MM.1S (cell line): ENCODE data around the gene TEX36.

Source experiments
- DNase-seq: peaks from one replicate; pipeline ENCODE4 v3.0.0-alpha.2; 2015
- H2AFZ ChIP-seq: fragments of 300-600 bp; sonication (generic); 2 replicates; pipeline ENCODE4 v1.6.0; 2016; ENCODE audit warnings: antibody characterized with exemption, low read length
- H3F3A ChIP-seq: fragments of 300-600 bp; sonication (generic); 2 replicates; pipeline ENCODE4 v1.6.1; 2016; ENCODE audit warnings: mild to moderate bottlenecking, antibody characterized with exemption, low read length, moderate library complexity, mixed read lengths; ENCODE audit not compliant: insufficient read depth
- H3K27ac ChIP-seq: fragments of 300-600 bp; sonication (generic); 2 replicates; pipeline ENCODE4 v1.5.1; 2016; ENCODE audit warnings: mild to moderate bottlenecking, low read length
- H3K27me3 ChIP-seq: fragments of 300-600 bp; sonication (generic); replicated peaks from 2 replicates; pipeline ENCODE4 v1.6.0; 2016; ENCODE audit warnings: low read length; ENCODE audit not compliant: insufficient read depth
- H3K36me3 ChIP-seq: fragments of 300-600 bp; sonication (generic); replicated peaks from 2 replicates; pipeline ENCODE4 v1.6.1; 2016; ENCODE audit warnings: mild to moderate bottlenecking, low read length, mixed read lengths; ENCODE audit not compliant: insufficient read depth
- H3K4me1 ChIP-seq: fragments of 300-600 bp; sonication (generic); 2 replicates; pipeline ENCODE4 v1.6.1; 2016; ENCODE audit warnings: low read length, mixed read lengths
- H3K4me2 ChIP-seq: fragments of 300-600 bp; sonication (generic); 2 replicates; pipeline ENCODE4 v1.6.0; 2016; ENCODE audit warnings: low read depth, low read length
- H3K4me3 ChIP-seq: fragments of 300-600 bp; sonication (generic); 2 replicates; pipeline ENCODE4 v1.5.1; 2016; ENCODE audit warnings: low read length, mixed read lengths
- H3K79me2 ChIP-seq: fragments of 300-600 bp; sonication (generic); 2 replicates; pipeline ENCODE4 v1.6.1; 2016; ENCODE audit warnings: mixed run types, low read length, mixed read lengths
- H3K9ac ChIP-seq: fragments of 300-600 bp; sonication (generic); 2 replicates; pipeline ENCODE4 v1.6.1; 2016; ENCODE audit warnings: low read length, mixed read lengths
- H3K9me2 ChIP-seq: fragments of 300-600 bp; sonication (generic); replicated peaks from 2 replicates; pipeline ENCODE4 v1.6.1; 2016; ENCODE audit warnings: mild to moderate bottlenecking, low read length, mixed read lengths; ENCODE audit not compliant: insufficient read depth
- H3K9me3 ChIP-seq: fragments of 300-600 bp; sonication (generic); replicated peaks from 2 replicates; pipeline ENCODE4 v1.6.1; 2016; ENCODE audit warnings: mild to moderate bottlenecking, low read length, mixed read lengths; ENCODE audit not compliant: insufficient read depth
- H4K20me1 ChIP-seq: fragments of 300-600 bp; sonication (generic); 2 replicates; pipeline ENCODE4 v1.6.1; 2016; ENCODE audit warnings: mild to moderate bottlenecking, low read length, moderate library complexity, mixed read lengths; ENCODE audit not compliant: insufficient read depth
- CTCF ChIP-seq: fragments of 300-600 bp; sonication (generic); IDR thresholded peaks from 2 replicates; pipeline ENCODE4 v1.5.1; 2016; ENCODE audit warnings: antibody characterized with exemption, low read length, mixed read lengths
- EZH2 ChIP-seq: fragments of 300-600 bp; sonication (generic); optimal IDR thresholded peaks from 2 replicates; pipeline ENCODE3; 2017; ENCODE audit warnings: low read depth, mild to moderate bottlenecking, antibody characterized with exemption, low read length, mixed read lengths
- EZH2phosphoT487 ChIP-seq: fragments of 300-600 bp; sonication (generic); IDR thresholded peaks from 2 replicates; pipeline ENCODE4 v1.6.1; 2018; ENCODE audit warnings: antibody characterized with exemption, low read length

Gene TEX36

GRCh38 chr10:125625586-125625985 is 57.4 kb downstream of the TEX36 start:
- no peaks in the 10 kb centered on the region for H4K20me1 ChIP-seq
- H3K36me3 ChIP-seq: no peaks in the 10 kb centered on the region
- TF ChIP-seq EZH2phosphoT487 (no peak), CTCF (no peak), EZH2 (no peak)

GRCh38 chr10:125624800-125625199 is 58.2 kb downstream of the TEX36 start:
- Histone ChIP-seq H3K79me2 (no peaks in the 10 kb centered on the region), H4K20me1 (no peaks in the 10 kb centered on the region), H3K9me2 (no peaks in the 10 kb centered on the region), H3K4me2 (no peak overlapping the region), H3K4me1 (no peaks in the 10 kb centered on the region), H3K27me3 (peaks cover 7% of the 10 kb centered on the region; the same call in 1 of the 2 replicates), H3K4me3 (no peak overlapping the region), H3K27ac (no peak overlapping the region), H3K9me3 (no peaks in the 10 kb centered on the region), H3K9ac (no peak overlapping the region), H3K36me3 (no peaks in the 10 kb centered on the region), H2AFZ (no peak overlapping the region), H3F3A (no peaks in the 10 kb centered on the region)
- no peak for TF ChIP-seq EZH2
- TF ChIP-seq EZH2phosphoT487: no peak
- TF ChIP-seq CTCF: no peak
- no peak for DNase-seq

More at GRCh38 chr10:125625586-125625985, 57.4 kb downstream of the TEX36 start:
- no peak overlapping the region for H2AFZ ChIP-seq
- no peak overlapping the region for H3K4me3 ChIP-seq
- H3K9me3 ChIP-seq: no peaks in the 10 kb centered on the region
- no peak for DNase-seq
- no peak overlapping the region for H3K9ac ChIP-seq
- no peaks in the 10 kb centered on the region for H3K4me1 ChIP-seq
- H3K4me2 ChIP-seq: no peak overlapping the region
- peaks cover 7% of the 10 kb centered on the region; the same call in 1 of the 2 replicates for H3K27me3 ChIP-seq
- no peak overlapping the region for H3K27ac ChIP-seq
- H3F3A ChIP-seq: no peaks in the 10 kb centered on the region
- no peaks in the 10 kb centered on the region for H3K79me2 ChIP-seq
- no peaks in the 10 kb centered on the region for H3K9me2 ChIP-seq

- H4K20me1 ChIP-seq: no peaks in the 10 kb centered on the region
- H3K4me3 ChIP-seq: no peak overlapping the region
- no peaks in the 10 kb centered on the region for H3K9me2 ChIP-seq
- no peaks in the 10 kb centered on the region for H3K9me3 ChIP-seq
- H3K27ac ChIP-seq: no peak overlapping the region
- H3K4me1 ChIP-seq: no peaks in the 10 kb centered on the region
- no peak for TF ChIP-seq EZH2phosphoT487
- TF ChIP-seq CTCF: no peak
- no peak for TF ChIP-seq EZH2
- H3K9ac ChIP-seq: no peak overlapping the region
- no peak overlapping the region for H3K4me2 ChIP-seq
- DNase-seq: no peak
- 0 out of 2 replicates have a peak, but pooled peaks cover 7% of the 10 kb centered on the region for H3K27me3 ChIP-seq
- H3K36me3 ChIP-seq: no peaks in the 10 kb centered on the region
- no peaks in the 10 kb centered on the region for H3F3A ChIP-seq
- no peaks in the 10 kb centered on the region for H3K79me2 ChIP-seq
- no peak overlapping the region for H2AFZ ChIP-seq
These were observed 61.9 kb downstream of the TEX36 start for GRCh38 chr10:125621052-125621451.
